Measurements from ENCODE around the gene PRRC2C. TPM values are rescaled to one million over a fixed set of nuclear protein-coding genes. Genes with fewer than 3 reads are reported as not detected.

PRRC2C gene
- total and polyA plus RNA-seq, 4 donors: 13.6 to 41.9 (median 34.4) TPM

DNA sequence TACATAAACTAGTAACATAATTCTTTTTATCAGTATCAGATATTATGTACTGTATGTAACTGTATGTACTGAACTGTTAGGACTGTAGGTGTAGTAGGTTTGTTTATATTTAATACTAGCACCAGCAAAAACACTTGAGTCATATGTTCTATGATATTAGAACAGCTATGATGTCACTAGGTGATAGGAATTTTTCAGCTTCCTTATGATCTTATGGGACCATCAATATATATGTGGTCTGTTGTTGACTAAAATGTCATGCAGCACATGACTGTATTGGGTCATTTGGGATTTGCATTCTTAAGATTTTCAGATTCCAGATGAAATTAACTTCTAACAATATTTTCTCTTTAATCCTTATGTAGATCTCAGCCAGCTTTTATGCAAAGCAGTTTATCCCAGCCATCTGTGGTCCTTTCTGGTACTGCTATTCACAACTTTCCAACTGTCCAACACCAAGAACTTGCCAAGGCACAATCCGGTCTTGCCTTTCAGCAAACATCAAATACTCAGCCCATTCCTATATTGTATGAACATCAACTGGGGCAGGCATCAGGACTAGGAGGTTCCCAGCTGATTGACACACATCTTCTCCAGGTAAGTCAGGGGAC is 98.4 kb downstream of the PRRC2C start:
- H3K9ac ChIP-seq (ENCODE audit: low read depth in 1 of 2, low read length in 2 of 2): no peak overlapping the region
- H3K4me3 ChIP-seq (ENCODE audit: low read depth in 1 of 3, low read length in 3 of 3): no peak overlapping the region
- TF ChIP-seq EGR1 (IDR thresholded peaks at IDR 0.05; ENCODE audit: low read depth in 2 of 2): no peak
- no peak for TF ChIP-seq RAD21 (IDR thresholded peaks at IDR 0.05)
- no peak for TF ChIP-seq TAF1 (conservative IDR thresholded peaks at IDR 0.05)
- TF ChIP-seq HNF4A (conservative IDR thresholded peaks at IDR 0.05): no peak
- no peak for TF ChIP-seq GABPA (IDR thresholded peaks at IDR 0.05 in 1 of 2, conservative IDR thresholded peaks at IDR 0.05 in 1 of 2)
- TF ChIP-seq YY1 (IDR thresholded peaks at IDR 0.05): no peak
- TF ChIP-seq ATF3 (IDR thresholded peaks at IDR 0.05): no peak
- TF ChIP-seq HNF4G (IDR thresholded peaks at IDR 0.05): no peak
- TF ChIP-seq FOXA1 (IDR thresholded peaks at IDR 0.05): no peak
- TF ChIP-seq, protein P1, sequence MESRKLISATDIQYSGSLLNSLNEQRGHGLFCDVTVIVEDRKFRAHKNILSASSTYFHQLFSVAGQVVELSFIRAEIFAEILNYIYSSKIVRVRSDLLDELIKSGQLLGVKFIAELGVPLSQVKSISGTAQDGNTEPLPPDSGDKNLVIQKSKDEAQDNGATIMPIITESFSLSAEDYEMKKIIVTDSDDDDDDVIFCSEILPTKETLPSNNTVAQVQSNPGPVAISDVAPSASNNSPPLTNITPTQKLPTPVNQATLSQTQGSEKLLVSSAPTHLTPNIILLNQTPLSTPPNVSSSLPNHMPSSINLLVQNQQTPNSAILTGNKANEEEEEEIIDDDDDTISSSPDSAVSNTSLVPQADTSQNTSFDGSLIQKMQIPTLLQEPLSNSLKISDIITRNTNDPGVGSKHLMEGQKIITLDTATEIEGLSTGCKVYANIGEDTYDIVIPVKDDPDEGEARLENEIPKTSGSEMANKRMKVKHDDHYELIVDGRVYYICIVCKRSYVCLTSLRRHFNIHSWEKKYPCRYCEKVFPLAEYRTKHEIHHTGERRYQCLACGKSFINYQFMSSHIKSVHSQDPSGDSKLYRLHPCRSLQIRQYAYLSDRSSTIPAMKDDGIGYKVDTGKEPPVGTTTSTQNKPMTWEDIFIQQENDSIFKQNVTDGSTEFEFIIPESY (IDR thresholded peaks at IDR 0.05): no peak
- no peak for TF ChIP-seq NR2F2 (IDR thresholded peaks at IDR 0.05)
- TF ChIP-seq CTCF (IDR thresholded peaks at IDR 0.05; ENCODE audit: low read depth, low read length, missing input control): no peak
- TF ChIP-seq RXRA (IDR thresholded peaks at IDR 0.05): no peak
- no peak for TF ChIP-seq FOXA2 (IDR thresholded peaks at IDR 0.05)
- TF ChIP-seq SP1 (IDR thresholded peaks at IDR 0.05): no peak
- no peak for TF ChIP-seq JUND (IDR thresholded peaks at IDR 0.05)
- TF ChIP-seq, protein P2, sequence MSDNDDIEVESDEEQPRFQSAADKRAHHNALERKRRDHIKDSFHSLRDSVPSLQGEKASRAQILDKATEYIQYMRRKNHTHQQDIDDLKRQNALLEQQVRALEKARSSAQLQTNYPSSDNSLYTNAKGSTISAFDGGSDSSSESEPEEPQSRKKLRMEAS (IDR thresholded peaks at IDR 0.05): no peak
- TF ChIP-seq, protein P3, sequence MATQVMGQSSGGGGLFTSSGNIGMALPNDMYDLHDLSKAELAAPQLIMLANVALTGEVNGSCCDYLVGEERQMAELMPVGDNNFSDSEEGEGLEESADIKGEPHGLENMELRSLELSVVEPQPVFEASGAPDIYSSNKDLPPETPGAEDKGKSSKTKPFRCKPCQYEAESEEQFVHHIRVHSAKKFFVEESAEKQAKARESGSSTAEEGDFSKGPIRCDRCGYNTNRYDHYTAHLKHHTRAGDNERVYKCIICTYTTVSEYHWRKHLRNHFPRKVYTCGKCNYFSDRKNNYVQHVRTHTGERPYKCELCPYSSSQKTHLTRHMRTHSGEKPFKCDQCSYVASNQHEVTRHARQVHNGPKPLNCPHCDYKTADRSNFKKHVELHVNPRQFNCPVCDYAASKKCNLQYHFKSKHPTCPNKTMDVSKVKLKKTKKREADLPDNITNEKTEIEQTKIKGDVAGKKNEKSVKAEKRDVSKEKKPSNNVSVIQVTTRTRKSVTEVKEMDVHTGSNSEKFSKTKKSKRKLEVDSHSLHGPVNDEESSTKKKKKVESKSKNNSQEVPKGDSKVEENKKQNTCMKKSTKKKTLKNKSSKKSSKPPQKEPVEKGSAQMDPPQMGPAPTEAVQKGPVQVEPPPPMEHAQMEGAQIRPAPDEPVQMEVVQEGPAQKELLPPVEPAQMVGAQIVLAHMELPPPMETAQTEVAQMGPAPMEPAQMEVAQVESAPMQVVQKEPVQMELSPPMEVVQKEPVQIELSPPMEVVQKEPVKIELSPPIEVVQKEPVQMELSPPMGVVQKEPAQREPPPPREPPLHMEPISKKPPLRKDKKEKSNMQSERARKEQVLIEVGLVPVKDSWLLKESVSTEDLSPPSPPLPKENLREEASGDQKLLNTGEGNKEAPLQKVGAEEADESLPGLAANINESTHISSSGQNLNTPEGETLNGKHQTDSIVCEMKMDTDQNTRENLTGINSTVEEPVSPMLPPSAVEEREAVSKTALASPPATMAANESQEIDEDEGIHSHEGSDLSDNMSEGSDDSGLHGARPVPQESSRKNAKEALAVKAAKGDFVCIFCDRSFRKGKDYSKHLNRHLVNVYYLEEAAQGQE (IDR thresholded peaks at IDR 0.05): no peak
- WGBS: 89% methylated on average over 1 of the region's 1 CpG
- DNase-seq (ENCODE audit: low spot score): no peak
- no peak overlapping the region for H3K27ac ChIP-seq (ENCODE audit: low read depth in 1 of 2, low read length in 2 of 2)
- H3K36me3 ChIP-seq (ENCODE audit: control insufficient read depth in 4 of 4, insufficient read depth in 3 of 4, low read depth in 1 of 4, low read length in 3 of 4): peaks cover 5 to 70% (median 54%) of the 10 kb centered on the region in 4 donors
- no peaks in the 10 kb centered on the region for H3K4me1 ChIP-seq (ENCODE audit: control insufficient read depth in 4 of 4, insufficient read depth in 4 of 4, low read length in 3 of 4)
- no peaks in the 10 kb centered on the region for H3K9me3 ChIP-seq (ENCODE audit: control insufficient read depth in 4 of 4, low read length in 3 of 4)
- no peaks in the 10 kb centered on the region for H3K27me3 ChIP-seq (ENCODE audit: control insufficient read depth in 4 of 4, insufficient read depth in 4 of 4, low read length in 3 of 4)

Data from liver (tissue), 9 donors.